ENCODE results near the gene RPS19BP1. TPM values are rescaled to one million over a fixed set of nuclear protein-coding genes. Genes with fewer than 3 reads are reported as not detected.

The RPS19BP1 gene
- total and polyA plus RNA-seq, 2 donors (not counting 1 experiment from before 2014, with no cell fraction given), result 60.3 to 74.8 TPM

GRCh38 chr22:39520226-39521105, 12.1 kb downstream of the RPS19BP1 start, which contains the start of gene ATF4:
Gene ATF4, plus strand, starts transcription at chr22:39520562. Its CDS starts 884 bp downstream, at chr22:39521446.
- H3K4me2 ChIP-seq (replicated peaks; ENCODE audit: low read depth, low read length, poor library complexity, severe bottlenecking), result peak within 1 kb of the TSS; percentile 93
- H3K27ac ChIP-seq (ENCODE audit: low read length in 2 of 2), result peak within 1 kb of the TSS; percentile 91 to 95
- peaks cover 62% of the 10 kb centered on the region for H3K79me2 ChIP-seq (ENCODE audit: control insufficient read depth, insufficient read depth, low read length)
- H3K9me3 ChIP-seq (ENCODE audit: control extremely low read depth in 1 of 3, control insufficient read depth in 2 of 3, insufficient read depth in 1 of 3, low read length in 2 of 3), result no peaks in the 10 kb centered on the region
- peak; percentile 59 for ATAC-seq (ENCODE audit: low read depth)
- no peaks in the 10 kb centered on the region for H3K27me3 ChIP-seq (replicated peaks in 1 of 4; ENCODE audit: control extremely low read depth in 1 of 4, control insufficient read depth in 3 of 4, insufficient read depth in 4 of 4, low read length in 3 of 4)
- WGBS (ENCODE audit: insufficient coverage), result under 1% methylated on average over 84 of the region's 86 CpGs
- peak within 1 kb of the TSS; percentile 82 to 100 (median 99) for H3K4me3 ChIP-seq (ENCODE audit: control extremely low read depth in 1 of 5, extremely low read depth in 1 of 5, insufficient read depth in 1 of 5, low read depth in 2 of 5, low read length in 4 of 5)
- H3K4me1 ChIP-seq (ENCODE audit: control insufficient read depth in 2 of 2, insufficient read depth in 2 of 2, low read length in 2 of 2), result peaks cover 31 to 50% of the 10 kb centered on the region in 2 donors
- Mint-ChIP-seq H3K4me3 (peak within 1 kb of the TSS; percentile 94), H3K4me1 (peaks cover 60% of the 10 kb centered on the region), H3K27me3 (no peaks in the 10 kb centered on the region), H3K27ac (peak within 1 kb of the TSS; percentile 98), H3K9me3 (ENCODE audit: insufficient read depth) (no peaks in the 10 kb centered on the region)
- H3K36me3 ChIP-seq (replicated peaks in 1 of 2; ENCODE audit: control extremely low read depth in 1 of 2, control insufficient read depth in 1 of 2, extremely low read depth in 1 of 2, insufficient read depth in 2 of 2, low read length in 1 of 2), result peaks cover 0 to 40% of the 10 kb centered on the region in 2 experiments
- POLR2A ChIA-PET, result interaction anchor here (0.5 to 2.5 kb wide), 24 partner anchors 10 to 1888 kb away, joined by 3 to 57 read pairs (median 6); partner anchors contain the start of genes MIEF1, RPL3, RPS19BP1 and TAB1
- CTCF ChIA-PET, result interaction anchor here (0.6 to 2.6 kb wide), 26 partner anchors 9 to 828 kb away, joined by 3 to 54 read pairs (median 4); partner anchors contain the start of genes MIEF1, RPL3, RPS19BP1 and TAB1
- peak within 1 kb of the TSS; percentile 91 for H2AFZ ChIP-seq (ENCODE audit: insufficient read depth, low read depth, low read length, poor library complexity, severe bottlenecking)
- peak; percentile 100 for DNase-seq
- peaks cover 55% of the 10 kb centered on the region for H4K20me1 ChIP-seq (ENCODE audit: control insufficient read depth, insufficient read depth, low read length, poor library complexity, severe bottlenecking)
- intact Hi-C loops (cut with micrococcal nuclease), result loop anchor here (1.0 to 10.0 kb wide), 8 partner anchors 12 to 646 kb away; partner anchors contain the start of genes CBX6, CBX7, MIEF1 and RPL3
- H3K9ac ChIP-seq (ENCODE audit: low read length), result peak within 1 kb of the TSS; percentile 100
- TF ChIP-seq EZH2 (IDR thresholded peaks at IDR 0.05; ENCODE audit: borderline replicate concordance, insufficient read depth, low read depth, low read length, poor library complexity, severe bottlenecking) (no peak), CTCF (IDR thresholded peaks at IDR 0.05) (no peak)

Measured in B cell (primary cell).